ENCODE data around the gene RBM34. TPM values are rescaled to one million over a fixed set of nuclear protein-coding genes. Genes with fewer than 3 reads are reported as not detected.
A peak's percentile ranks its signal among the peaks of the same experiment; 100 is the strongest.
"Not testable (repeated sequence)": the region's sequence is repeated elsewhere in the genome, so short reads cannot be mapped to it uniquely, and the experiment has no call there.

The RBM34 gene
- total RNA-seq, 1 experiment from 2014 or later = 82.5 TPM

GRCh38 chr1:235168375-235168774, 7.3 kb upstream of the RBM34 start:
- no peak overlapping the region for H3K4me3 ChIP-seq
- H3K27me3 ChIP-seq (replicated peaks) = no peaks in the 10 kb centered on the region
- peaks cover 49% of the 10 kb centered on the region for H3K36me3 ChIP-seq
- no peak for DNase-seq (ENCODE audit: low read depth in 1 of 2, low spot score in 2 of 2)
- no peak overlapping the region for H3K27ac ChIP-seq
- H3K9me3 ChIP-seq (replicated peaks) = no peaks in the 10 kb centered on the region
- H3K4me1 ChIP-seq (replicated peaks) = no peaks in the 10 kb centered on the region

- Histone ChIP-seq H3K4me3 (peak overlapping the region; percentile 65), H3K27ac (peak overlapping the region; percentile 82), H3K27me3 (replicated peaks) (no peaks in the 10 kb centered on the region), H3K4me1 (replicated peaks) (peaks cover 9% of the 10 kb centered on the region), H3K36me3 (peaks cover 39% of the 10 kb centered on the region), H3K9me3 (replicated peaks) (no peaks in the 10 kb centered on the region)
- DNase-seq (ENCODE audit: low read depth in 1 of 2, low spot score in 2 of 2) = no peak
Observed at GRCh38 chr1:235161685-235162327, 756 bp upstream of the RBM34 start.

GRCh38 chr1:235160383-235160956, 580 bp downstream of the RBM34 start:
- Histone ChIP-seq H3K27me3 (replicated peaks) (no peaks in the 10 kb centered on the region), H3K9me3 (replicated peaks) (no peaks in the 10 kb centered on the region), H3K27ac (peak overlapping the region; percentile 82), H3K4me3 (peak overlapping the region; percentile 65), H3K4me1 (replicated peaks) (peaks cover 9% of the 10 kb centered on the region), H3K36me3 (peaks cover 47% of the 10 kb centered on the region)
- no peak for DNase-seq (ENCODE audit: low read depth in 1 of 2, low spot score in 2 of 2)

- DNase-seq (ENCODE audit: low read depth in 1 of 2, low spot score in 2 of 2); H3K4me1 ChIP-seq (replicated peaks); H3K27ac ChIP-seq; H3K27me3 ChIP-seq (replicated peaks); H3K9me3 ChIP-seq (replicated peaks): not testable (repeated sequence)
- Histone ChIP-seq H3K4me3 (peak overlapping the region; percentile 65), H3K36me3 (peaks cover 47% of the 10 kb centered on the region)
Observed at GRCh38 chr1:235159930-235160329, 1.1 kb downstream of the RBM34 start.

GRCh38 chr1:235159284-235159683, 1.8 kb downstream of the RBM34 start:
- not testable (repeated sequence) for H3K4me3 ChIP-seq
- H3K36me3 ChIP-seq = peaks cover 54% of the 10 kb centered on the region

GRCh38 chr1:235158680-235159079, 2.4 kb downstream of the RBM34 start:
- H3K27ac ChIP-seq = no peak overlapping the region

More at GRCh38 chr1:235159284-235159683, 1.8 kb downstream of the RBM34 start:
- H3K4me1 ChIP-seq (replicated peaks); H3K9me3 ChIP-seq (replicated peaks); DNase-seq (ENCODE audit: low read depth in 1 of 2, low spot score in 2 of 2); H3K27ac ChIP-seq; H3K27me3 ChIP-seq (replicated peaks): not testable (repeated sequence)

GRCh38 chr1:235157150-235157549, 3.9 kb downstream of the RBM34 start:
- DNase-seq (ENCODE audit: low read depth in 1 of 2, low spot score in 2 of 2) = no peak
- no peak overlapping the region for H3K4me3 ChIP-seq
- peaks cover 70% of the 10 kb centered on the region for H3K36me3 ChIP-seq
- H3K27me3 ChIP-seq (replicated peaks) = no peaks in the 10 kb centered on the region
- H3K9me3 ChIP-seq (replicated peaks) = no peaks in the 10 kb centered on the region
- peaks cover 9% of the 10 kb centered on the region for H3K4me1 ChIP-seq (replicated peaks)
- no peak overlapping the region for H3K27ac ChIP-seq

More at GRCh38 chr1:235158680-235159079, 2.4 kb downstream of the RBM34 start:
- no peaks in the 10 kb centered on the region for H3K9me3 ChIP-seq (replicated peaks)
- H3K36me3 ChIP-seq = peaks cover 60% of the 10 kb centered on the region
- no peak overlapping the region for H3K4me3 ChIP-seq
- peaks cover 9% of the 10 kb centered on the region for H3K4me1 ChIP-seq (replicated peaks)
- no peaks in the 10 kb centered on the region for H3K27me3 ChIP-seq (replicated peaks)
- DNase-seq (ENCODE audit: low read depth in 1 of 2, low spot score in 2 of 2) = no peak

GRCh38 chr1:235156740-235157139, 4.3 kb downstream of the RBM34 start:
- Histone ChIP-seq H3K27ac (no peak overlapping the region), H3K27me3 (replicated peaks) (no peaks in the 10 kb centered on the region), H3K4me3 (no peak overlapping the region), H3K36me3 (peaks cover 75% of the 10 kb centered on the region), H3K9me3 (replicated peaks) (no peaks in the 10 kb centered on the region), H3K4me1 (replicated peaks) (peaks cover 7% of the 10 kb centered on the region)
- no peak for DNase-seq (ENCODE audit: low read depth in 1 of 2, low spot score in 2 of 2)

- DNase-seq (ENCODE audit: low read depth in 1 of 2, low spot score in 2 of 2) = no peak
- peaks cover 5% of the 10 kb centered on the region; the same call in 1 of the 2 replicates for H3K4me1 ChIP-seq (replicated peaks)
- peaks cover 79% of the 10 kb centered on the region for H3K36me3 ChIP-seq
- H3K4me3 ChIP-seq = no peak overlapping the region
- H3K27ac ChIP-seq = no peak overlapping the region
- H3K27me3 ChIP-seq (replicated peaks) = no peaks in the 10 kb centered on the region
- no peaks in the 10 kb centered on the region for H3K9me3 ChIP-seq (replicated peaks)
Observed at GRCh38 chr1:235156265-235156664, 4.8 kb downstream of the RBM34 start.

- peaks cover 82% of the 10 kb centered on the region for H3K36me3 ChIP-seq
Observed at GRCh38 chr1:235152235-235152634, 8.8 kb downstream of the RBM34 start.

GRCh38 chr1:235151033-235151432, 10.0 kb downstream of the RBM34 start:
- DNase-seq (ENCODE audit: low read depth in 1 of 2, low spot score in 2 of 2) = no peak
- Histone ChIP-seq H3K36me3 (peaks cover 82% of the 10 kb centered on the region), H3K4me3 (no peak overlapping the region), H3K27ac (no peak overlapping the region), H3K27me3 (replicated peaks) (no peaks in the 10 kb centered on the region), H3K4me1 (replicated peaks) (no peaks in the 10 kb centered on the region), H3K9me3 (replicated peaks) (no peaks in the 10 kb centered on the region)

More at GRCh38 chr1:235152235-235152634, 8.8 kb downstream of the RBM34 start:
- no peaks in the 10 kb centered on the region for H3K9me3 ChIP-seq (replicated peaks)
- no peaks in the 10 kb centered on the region for H3K27me3 ChIP-seq (replicated peaks)
- H3K4me1 ChIP-seq (replicated peaks) = no peaks in the 10 kb centered on the region
- H3K27ac ChIP-seq = no peak overlapping the region
- H3K4me3 ChIP-seq = no peak overlapping the region
- no peak for DNase-seq (ENCODE audit: low read depth in 1 of 2, low spot score in 2 of 2)

- H3K36me3 ChIP-seq = peaks cover 89% of the 10 kb centered on the region
- H3K4me1 ChIP-seq (replicated peaks) = no peaks in the 10 kb centered on the region
- DNase-seq (ENCODE audit: low read depth in 1 of 2, low spot score in 2 of 2) = no peak
- H3K27ac ChIP-seq = no peak overlapping the region
- no peaks in the 10 kb centered on the region for H3K9me3 ChIP-seq (replicated peaks)
- H3K4me3 ChIP-seq = no peak overlapping the region
- no peaks in the 10 kb centered on the region for H3K27me3 ChIP-seq (replicated peaks)
Observed at GRCh38 chr1:235149824-235150223, 11.2 kb downstream of the RBM34 start.

GRCh38 chr1:235147269-235147668, 13.8 kb downstream of the RBM34 start:
- Histone ChIP-seq H3K27me3 (replicated peaks) (no peaks in the 10 kb centered on the region), H3K36me3 (peaks cover 89% of the 10 kb centered on the region), H3K9me3 (replicated peaks) (no peaks in the 10 kb centered on the region), H3K4me1 (replicated peaks) (no peaks in the 10 kb centered on the region), H3K27ac (no peak overlapping the region), H3K4me3 (no peak overlapping the region)
- DNase-seq (ENCODE audit: low read depth in 1 of 2, low spot score in 2 of 2) = no peak

GRCh38 chr1:235145639-235146038, 15.4 kb downstream of the RBM34 start:
- Histone ChIP-seq H3K9me3 (replicated peaks) (no peaks in the 10 kb centered on the region), H3K36me3 (peaks cover 79% of the 10 kb centered on the region), H3K27ac (no peak overlapping the region), H3K4me3 (no peak overlapping the region), H3K27me3 (replicated peaks) (no peaks in the 10 kb centered on the region), H3K4me1 (replicated peaks) (no peaks in the 10 kb centered on the region)
- DNase-seq (ENCODE audit: low read depth in 1 of 2, low spot score in 2 of 2) = no peak

Measured in SJSA1 (cell line).